Stimulated activated effector memory CD8-positive, alpha-beta T cell treated with anti-CD3 and anti-CD28 coated beads, Interleukin-12 subunit alpha, Interleukin-12 subunit beta, amount 100 ng/mL, for 72 hours (primary cell): ENCODE measurements around the gene CRIM1.

Source experiments
- ATAC-seq: fragments of 150-1000 bp; cut with Tn5 transposase; 2 replicates; pipeline ENCODE4 v1.10.0; 2021
- DNase-seq, 2 donors: peaks; one replicate each; pipeline ENCODE4 v3.0.0; 2021 to 2022; ENCODE audit warnings: low spot score in 2 of 2
- H3K27ac Mint-ChIP-seq: one replicate; pipeline ENCODE4 v1.8.0; 2022; ENCODE audit warnings: mild to moderate bottlenecking, mixed read lengths
- H3K36me3 Mint-ChIP-seq: one replicate; pipeline ENCODE4 v1.8.0; 2022; ENCODE audit warnings: mild to moderate bottlenecking, mixed read lengths
- H3K4me1 Mint-ChIP-seq: one replicate; pipeline ENCODE4 v1.8.0; 2022; ENCODE audit warnings: mixed read lengths
- H3K4me3 Mint-ChIP-seq: one replicate; pipeline ENCODE4 v1.8.0; 2022; ENCODE audit warnings: mild to moderate bottlenecking, mixed read lengths
- H3K9me3 Mint-ChIP-seq: one replicate; pipeline ENCODE4 v1.8.0; 2022; ENCODE audit warnings: mixed read lengths

Gene CRIM1

DNA sequence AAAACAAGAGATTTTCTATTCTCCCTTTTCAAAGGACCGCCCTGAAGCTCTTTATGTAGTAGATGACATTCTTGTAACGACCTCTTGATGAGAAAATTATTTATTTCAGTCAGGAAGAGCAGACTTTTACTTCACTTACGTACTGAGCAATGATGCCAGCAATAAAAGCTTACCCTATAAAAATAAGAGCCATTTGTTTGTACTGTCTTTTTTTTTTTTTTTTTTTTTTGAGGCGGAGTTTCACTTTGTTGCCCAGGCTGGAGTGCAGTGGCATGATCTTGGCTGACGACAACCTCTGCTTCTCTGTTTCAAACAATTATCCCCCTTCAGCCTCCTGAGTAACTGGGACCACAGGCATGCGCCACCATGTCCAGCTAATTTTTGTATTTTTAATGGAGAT is 39.2 kb downstream of the CRIM1 start:
- ATAC-seq (no peak), DNase-seq (no peak)
- H3K4me1 Mint-ChIP-seq = peaks cover 7% of the 10 kb centered on the region
- no peak overlapping the region for H3K27ac Mint-ChIP-seq
- no peaks in the 10 kb centered on the region for H3K36me3 Mint-ChIP-seq
- no peak overlapping the region for H3K4me3 Mint-ChIP-seq
- H3K9me3 Mint-ChIP-seq = no peaks in the 10 kb centered on the region

DNA sequence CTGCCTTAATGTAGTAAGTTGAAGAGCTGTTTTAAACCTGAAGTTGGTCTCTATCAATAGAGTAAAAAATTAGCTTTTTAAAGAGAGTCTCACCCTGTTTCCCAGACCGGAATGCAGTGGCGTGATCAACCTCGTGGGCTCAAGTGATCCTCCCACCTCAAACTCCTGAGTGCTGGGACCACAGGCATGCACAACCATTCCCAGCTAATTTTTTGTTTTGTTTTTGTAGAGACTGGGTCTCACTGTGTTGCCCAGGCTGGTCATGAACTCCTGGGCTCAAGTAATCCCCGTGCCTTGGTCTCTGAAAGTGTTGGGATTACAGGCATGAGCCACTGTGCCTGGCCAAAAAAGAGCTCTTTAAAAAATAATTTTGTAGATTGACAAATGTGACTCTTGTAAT is 40.3 kb downstream of the CRIM1 start:
- ATAC-seq (no peak), DNase-seq (no peak)
- H3K4me3 Mint-ChIP-seq = no peak overlapping the region
- H3K4me1 Mint-ChIP-seq = peaks cover 7% of the 10 kb centered on the region
- H3K9me3 Mint-ChIP-seq = no peaks in the 10 kb centered on the region
- H3K36me3 Mint-ChIP-seq = no peaks in the 10 kb centered on the region
- H3K27ac Mint-ChIP-seq = no peak overlapping the region

DNA sequence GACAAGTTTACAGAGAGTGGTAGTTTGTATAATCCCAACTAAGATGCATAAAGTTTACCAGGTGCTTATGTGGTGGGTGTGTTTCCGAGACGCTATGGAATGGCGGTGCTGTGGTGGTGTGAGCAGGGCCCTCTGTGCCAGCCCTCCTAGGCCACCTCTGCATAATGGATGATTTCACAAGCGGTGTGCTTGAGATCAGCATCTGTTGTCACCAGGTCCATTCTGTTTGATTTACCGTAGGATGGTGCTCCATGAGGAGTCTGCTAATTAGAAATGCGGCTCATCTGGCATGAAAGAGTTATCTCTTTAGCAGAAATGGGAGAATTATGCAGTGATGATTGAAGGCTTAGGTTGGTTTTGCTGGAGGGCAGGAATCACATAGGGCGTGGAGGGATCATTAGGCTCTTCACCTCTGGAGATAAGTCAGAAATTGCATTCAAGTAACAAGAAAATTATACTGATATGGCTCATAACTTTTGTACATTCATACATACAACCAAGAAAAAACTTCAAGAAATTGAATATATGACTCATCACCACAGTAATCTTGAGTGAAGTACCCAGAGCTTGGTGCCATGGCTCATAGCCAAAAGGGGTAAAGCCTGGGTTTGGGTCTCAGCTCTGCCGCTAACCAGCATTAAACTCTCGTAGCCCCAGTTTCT is 41.4 kb downstream of the CRIM1 start:
- peaks cover 7% of the 10 kb centered on the region for H3K4me1 Mint-ChIP-seq
- peak; percentile 47 for ATAC-seq

DNA sequence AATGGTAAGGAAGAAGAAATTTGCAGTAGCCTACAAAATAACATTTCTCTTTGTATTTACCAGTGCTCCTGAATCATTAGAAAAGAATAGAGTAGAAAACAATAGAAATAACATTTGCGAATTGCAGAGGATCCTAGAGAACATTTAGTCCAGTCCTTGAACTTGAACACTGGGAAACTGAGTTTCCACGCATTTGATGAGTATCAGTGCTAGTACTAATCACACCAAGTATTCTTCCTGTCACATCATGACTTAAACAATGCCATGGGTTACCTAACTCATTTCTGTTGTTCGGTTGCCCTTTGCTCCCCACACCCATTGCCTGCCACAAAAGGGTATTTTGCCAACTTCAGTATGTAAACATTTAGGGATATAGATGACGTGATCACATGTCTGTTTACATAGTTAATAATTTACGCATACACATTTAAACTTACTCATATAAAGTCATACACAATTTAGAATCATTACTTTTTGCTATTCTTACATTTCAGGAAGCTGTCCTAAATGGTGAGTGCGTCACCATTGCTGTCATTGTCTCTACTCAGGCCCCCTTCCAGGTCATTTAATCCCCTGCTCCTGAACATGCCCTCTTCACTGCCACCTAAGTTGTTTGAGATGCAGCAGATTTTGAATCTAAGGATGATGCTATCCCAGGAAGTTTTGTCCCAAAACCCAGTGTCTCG is 42.3 kb downstream of the CRIM1 start:
- DNase-seq (no peak), ATAC-seq (no peak)
- H3K27ac Mint-ChIP-seq = no peak overlapping the region
- peaks cover 7% of the 10 kb centered on the region for H3K4me1 Mint-ChIP-seq
- H3K9me3 Mint-ChIP-seq = no peaks in the 10 kb centered on the region
- no peaks in the 10 kb centered on the region for H3K36me3 Mint-ChIP-seq
- H3K4me3 Mint-ChIP-seq = no peak overlapping the region

More for the DNA sequence above, 41.4 kb downstream of the CRIM1 start:
- no peaks in the 10 kb centered on the region for H3K9me3 Mint-ChIP-seq
- no peaks in the 10 kb centered on the region for H3K36me3 Mint-ChIP-seq
- no peak overlapping the region for H3K4me3 Mint-ChIP-seq
- H3K27ac Mint-ChIP-seq = no peak overlapping the region
- no peak for DNase-seq

DNA sequence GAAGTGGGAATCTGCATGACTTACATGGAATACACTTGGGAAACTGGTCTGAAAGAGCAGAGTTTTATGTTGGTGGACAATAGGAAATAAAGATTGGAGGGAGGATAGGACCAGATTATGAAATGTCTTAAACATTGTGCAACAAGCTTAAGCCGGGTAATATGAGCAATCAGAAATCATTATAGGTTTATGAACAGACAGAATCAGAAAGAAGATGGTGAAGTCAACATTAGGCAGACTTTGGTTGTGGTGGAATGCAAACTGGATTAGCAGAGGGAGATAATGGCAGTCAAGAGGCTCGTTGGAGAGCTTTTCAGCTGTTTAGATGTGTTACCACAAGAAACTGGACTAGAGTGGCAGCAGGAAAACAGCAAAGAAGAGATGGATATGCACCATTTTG is 43.5 kb downstream of the CRIM1 start:
- ATAC-seq (no peak), DNase-seq (no peak)
- Mint-ChIP-seq H3K36me3 (no peaks in the 10 kb centered on the region), H3K27ac (no peak overlapping the region), H3K9me3 (no peaks in the 10 kb centered on the region), H3K4me1 (no peaks in the 10 kb centered on the region), H3K4me3 (no peak overlapping the region)

DNA sequence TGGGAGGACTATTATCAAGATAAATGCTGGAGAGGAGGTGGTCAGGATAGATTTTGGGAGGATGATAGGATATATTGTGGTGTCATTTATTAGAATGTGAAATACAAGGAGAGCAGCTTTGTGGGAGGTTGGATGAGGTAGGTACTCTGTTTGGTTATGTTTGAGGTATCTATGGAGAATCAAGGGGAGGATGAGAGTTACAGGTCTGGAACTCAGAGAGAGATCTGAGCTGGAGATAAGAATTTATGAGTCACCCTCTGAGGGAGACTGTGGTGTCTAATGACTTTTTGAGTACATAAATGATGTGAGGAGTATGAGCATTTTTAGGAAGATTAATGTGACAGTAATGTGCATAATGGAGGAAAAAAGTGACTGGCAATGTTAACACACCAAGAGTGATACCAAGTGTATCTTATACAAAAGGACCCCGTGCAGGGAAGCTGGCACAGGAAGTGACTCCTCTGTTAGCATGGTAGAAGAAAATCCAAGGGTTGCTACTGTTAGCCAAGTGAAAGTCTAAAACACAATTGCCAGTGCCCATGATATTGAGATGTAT is 48.2 kb downstream of the CRIM1 start:
- no peaks in the 10 kb centered on the region for H3K9me3 Mint-ChIP-seq
- no peak for DNase-seq
- no peaks in the 10 kb centered on the region for H3K4me1 Mint-ChIP-seq
- no peak overlapping the region for H3K27ac Mint-ChIP-seq
- no peak overlapping the region for H3K4me3 Mint-ChIP-seq
- ATAC-seq = peak; percentile 96
- H3K36me3 Mint-ChIP-seq = no peaks in the 10 kb centered on the region

DNA sequence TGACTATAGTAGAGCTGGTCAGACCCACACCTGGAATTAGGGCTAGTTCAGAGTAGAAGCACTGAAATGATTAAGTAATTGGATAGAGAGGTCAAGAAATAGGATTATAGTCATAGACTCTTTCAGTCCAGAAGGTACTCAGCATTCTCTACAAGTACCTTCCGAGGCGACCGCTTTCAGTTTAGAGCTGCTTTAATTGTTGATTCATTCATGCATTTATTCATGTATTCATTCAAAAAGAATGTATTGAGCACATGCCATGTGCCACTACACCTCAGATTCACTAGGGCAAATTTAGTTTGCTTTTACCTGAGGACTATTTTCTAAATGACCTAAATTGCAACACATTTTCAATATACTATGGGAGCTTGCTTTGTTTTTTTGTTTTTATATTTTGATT is 48.7 kb downstream of the CRIM1 start:
- Mint-ChIP-seq H3K36me3 (no peaks in the 10 kb centered on the region), H3K27ac (no peak overlapping the region), H3K4me1 (no peaks in the 10 kb centered on the region), H3K9me3 (no peaks in the 10 kb centered on the region), H3K4me3 (no peak overlapping the region)
- DNase-seq = no peak
- ATAC-seq = no peak

DNA sequence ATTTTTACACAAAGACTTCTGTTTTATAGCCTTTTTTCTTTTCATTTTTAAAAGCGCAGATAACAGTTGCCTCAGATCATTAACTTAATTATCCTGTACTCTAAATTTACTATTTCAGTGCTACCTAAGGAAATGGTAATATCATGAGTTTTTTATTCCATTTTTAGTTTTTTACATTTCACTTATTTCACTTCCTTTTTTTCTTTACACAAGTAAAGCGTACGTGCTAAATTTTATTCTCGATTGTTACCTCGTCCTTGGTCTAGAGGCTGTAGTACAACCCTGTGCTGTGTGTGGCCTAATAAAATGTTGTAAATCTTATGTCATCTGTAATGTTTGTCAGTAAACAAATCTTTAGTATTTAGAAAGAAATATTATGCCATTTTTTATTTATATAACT is 49.2 kb downstream of the CRIM1 start:
- DNase-seq = no peak
- ATAC-seq = no peak
- H3K4me1 Mint-ChIP-seq = no peaks in the 10 kb centered on the region
- no peaks in the 10 kb centered on the region for H3K36me3 Mint-ChIP-seq
- no peak overlapping the region for H3K27ac Mint-ChIP-seq
- H3K4me3 Mint-ChIP-seq = no peak overlapping the region
- H3K9me3 Mint-ChIP-seq = no peaks in the 10 kb centered on the region

DNA sequence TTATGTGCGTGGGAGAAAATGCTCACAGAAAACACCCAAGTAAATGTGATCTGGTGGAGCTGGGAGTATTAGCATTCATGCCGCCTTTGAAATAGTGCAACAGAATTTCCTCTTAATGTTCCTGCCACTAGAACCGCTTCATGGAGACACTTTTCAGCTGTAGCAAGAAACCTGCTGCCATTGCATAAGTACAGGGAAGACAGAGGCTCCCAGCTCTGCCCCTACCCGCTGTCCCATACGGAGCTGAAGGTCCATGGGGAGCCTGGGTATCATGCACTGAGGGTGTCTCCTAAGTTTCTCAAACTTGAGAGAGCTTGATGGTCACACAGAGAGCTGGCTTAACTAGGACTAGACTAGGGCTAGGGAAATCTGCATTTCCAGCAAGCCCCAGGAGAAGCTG is 49.6 kb downstream of the CRIM1 start:
- no peaks in the 10 kb centered on the region for H3K4me1 Mint-ChIP-seq
- H3K36me3 Mint-ChIP-seq = no peaks in the 10 kb centered on the region
- no peaks in the 10 kb centered on the region for H3K9me3 Mint-ChIP-seq
- no peak overlapping the region for H3K4me3 Mint-ChIP-seq
- no peak overlapping the region for H3K27ac Mint-ChIP-seq
- no peak for ATAC-seq
- DNase-seq = no peak

DNA sequence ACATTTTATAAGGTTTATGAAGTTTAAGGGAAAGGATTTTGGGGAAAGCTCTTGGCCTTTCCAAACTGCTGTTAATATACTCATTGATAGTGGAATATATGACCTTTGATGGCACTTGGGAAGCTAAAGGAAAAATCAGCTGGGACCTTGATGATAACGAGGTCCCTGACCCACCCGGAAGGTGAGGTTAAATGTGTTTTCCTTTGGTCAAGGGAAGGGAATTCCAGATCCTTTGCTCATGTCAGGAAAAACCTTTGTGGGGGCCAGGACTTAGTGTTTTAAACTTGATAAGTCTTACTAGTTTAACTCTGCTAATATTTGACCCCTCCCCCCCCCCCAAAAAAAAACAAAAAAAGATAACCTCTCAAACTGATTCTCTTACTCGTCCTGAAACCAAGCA is 50.7 kb downstream of the CRIM1 start:
- ATAC-seq = no peak
- no peaks in the 10 kb centered on the region for H3K9me3 Mint-ChIP-seq
- H3K27ac Mint-ChIP-seq = no peak overlapping the region
- no peak overlapping the region for H3K4me3 Mint-ChIP-seq
- H3K36me3 Mint-ChIP-seq = no peaks in the 10 kb centered on the region
- no peak for DNase-seq
- no peaks in the 10 kb centered on the region for H3K4me1 Mint-ChIP-seq

DNA sequence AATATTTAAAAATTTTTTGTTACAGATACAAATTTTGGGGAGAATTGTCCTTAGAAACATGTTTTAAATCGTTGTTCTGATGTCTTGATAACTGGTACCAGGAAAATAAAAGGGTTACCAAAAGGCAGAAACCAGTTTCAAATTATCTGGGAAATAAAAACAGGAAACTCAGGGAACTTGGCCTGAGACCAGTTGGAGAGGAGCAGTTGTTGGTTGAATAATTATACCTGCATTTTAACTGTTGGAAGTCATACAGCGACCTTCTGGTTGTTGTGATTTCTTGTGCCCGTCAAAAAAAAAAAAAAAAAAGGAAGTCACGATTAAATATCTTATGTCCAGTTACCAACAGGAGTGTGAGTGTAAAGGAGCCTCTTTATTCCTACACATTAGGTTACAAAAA is 51.8 kb downstream of the CRIM1 start:
- no peak overlapping the region for H3K27ac Mint-ChIP-seq
- no peaks in the 10 kb centered on the region for H3K9me3 Mint-ChIP-seq
- DNase-seq (no peak), ATAC-seq (no peak)
- H3K36me3 Mint-ChIP-seq = no peaks in the 10 kb centered on the region
- H3K4me1 Mint-ChIP-seq = no peaks in the 10 kb centered on the region
- H3K4me3 Mint-ChIP-seq = no peak overlapping the region

DNA sequence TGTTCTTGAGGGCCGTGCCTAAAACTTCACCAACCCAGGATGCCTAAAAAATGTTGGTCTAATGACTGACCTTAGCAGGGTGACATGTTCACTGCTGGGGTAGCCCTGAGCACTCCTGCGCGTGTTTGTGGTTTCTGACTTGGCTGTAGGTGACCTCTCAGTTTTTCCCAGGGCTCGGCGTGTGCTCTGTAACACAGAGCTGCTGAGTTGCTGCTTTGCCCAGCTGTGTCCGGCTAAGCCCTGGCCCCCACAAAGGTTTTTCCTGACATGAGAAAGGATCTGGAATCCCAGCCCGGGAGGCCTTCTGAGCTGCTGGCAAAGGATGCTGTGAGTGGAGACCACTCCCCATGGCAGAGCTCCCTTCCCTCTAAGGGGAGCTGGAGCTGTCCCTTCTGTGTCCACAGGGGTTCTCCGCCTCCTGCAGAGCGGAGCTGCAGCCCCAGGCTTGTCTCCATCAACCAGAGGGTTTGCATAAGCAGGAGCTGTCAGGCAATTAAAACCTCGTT is 52.7 kb downstream of the CRIM1 start:
- ATAC-seq = no peak
- no peak for DNase-seq
- no peaks in the 10 kb centered on the region for H3K9me3 Mint-ChIP-seq
- no peak overlapping the region for H3K4me3 Mint-ChIP-seq
- H3K4me1 Mint-ChIP-seq = no peaks in the 10 kb centered on the region
- no peaks in the 10 kb centered on the region for H3K36me3 Mint-ChIP-seq
- no peak overlapping the region for H3K27ac Mint-ChIP-seq

DNA sequence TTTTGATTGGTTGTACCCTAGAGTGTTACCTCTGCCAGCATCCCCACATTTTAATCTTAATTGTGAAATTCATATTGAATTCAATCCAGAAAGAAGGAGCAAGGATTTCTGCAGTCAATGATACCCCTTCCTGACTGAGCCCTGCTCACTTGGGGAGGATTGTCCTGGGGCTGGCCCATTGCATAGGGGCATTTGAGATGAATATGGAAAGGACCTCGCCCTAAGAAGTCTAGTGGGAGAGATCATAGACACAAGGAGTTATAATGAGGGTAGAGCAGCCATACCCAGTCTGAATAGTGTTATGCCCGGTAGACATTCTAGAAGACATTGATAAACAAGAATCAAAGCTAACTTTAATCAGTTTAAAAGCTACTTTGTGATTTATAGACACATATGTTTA is 53.8 kb downstream of the CRIM1 start:
- ATAC-seq = no peak
- H3K4me1 Mint-ChIP-seq = no peaks in the 10 kb centered on the region
- no peaks in the 10 kb centered on the region for H3K9me3 Mint-ChIP-seq
- no peak overlapping the region for H3K27ac Mint-ChIP-seq
- H3K36me3 Mint-ChIP-seq = no peaks in the 10 kb centered on the region
- DNase-seq = no peak
- H3K4me3 Mint-ChIP-seq = no peak overlapping the region

DNA sequence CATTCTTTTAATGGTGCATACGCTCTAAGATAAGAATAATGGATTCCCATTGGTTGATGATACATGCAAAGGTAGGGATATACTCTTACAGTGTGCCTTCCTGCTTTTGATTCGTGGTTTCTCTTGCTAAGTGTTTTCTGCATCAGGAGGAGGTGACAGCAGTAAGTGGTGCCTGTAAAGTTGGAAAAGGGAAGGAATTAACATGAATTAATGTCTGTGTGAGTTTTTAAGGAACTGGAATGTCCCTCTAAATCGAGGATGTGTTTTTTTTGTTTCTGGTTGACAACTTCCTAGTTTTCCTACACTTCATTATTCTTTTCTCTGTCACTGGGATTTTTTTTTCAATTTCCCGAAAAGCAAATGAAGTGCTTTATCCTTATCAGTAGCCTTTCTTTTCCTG is 54.4 kb downstream of the CRIM1 start:
- DNase-seq (no peak), ATAC-seq (no peak)
- no peaks in the 10 kb centered on the region for H3K36me3 Mint-ChIP-seq
- H3K4me3 Mint-ChIP-seq = no peak overlapping the region
- H3K9me3 Mint-ChIP-seq = no peaks in the 10 kb centered on the region
- H3K4me1 Mint-ChIP-seq = no peaks in the 10 kb centered on the region
- H3K27ac Mint-ChIP-seq = no peak overlapping the region

DNA sequence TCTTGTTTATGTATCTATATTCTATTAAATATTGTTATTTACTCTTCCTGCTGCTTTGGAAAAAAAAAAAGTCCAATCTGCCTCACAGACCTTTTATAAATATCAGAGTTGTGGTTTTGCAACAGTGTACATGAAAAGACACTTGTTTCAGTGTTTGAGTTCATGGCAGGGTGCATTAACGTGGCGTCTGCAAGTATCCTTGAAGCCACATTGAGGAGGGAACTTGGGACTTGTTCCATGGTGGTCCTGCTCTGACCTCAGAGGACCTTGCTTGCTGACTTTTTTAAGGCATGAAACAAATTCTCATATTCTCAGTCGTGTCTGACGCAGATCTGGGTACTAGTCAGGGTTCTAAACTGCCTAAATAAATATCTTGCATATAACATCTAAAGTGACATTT is 55.1 kb downstream of the CRIM1 start:
- H3K36me3 Mint-ChIP-seq = no peaks in the 10 kb centered on the region
- H3K4me1 Mint-ChIP-seq = no peaks in the 10 kb centered on the region
- no peaks in the 10 kb centered on the region for H3K9me3 Mint-ChIP-seq
- DNase-seq = no peak
- H3K27ac Mint-ChIP-seq = no peak overlapping the region
- no peak overlapping the region for H3K4me3 Mint-ChIP-seq
- no peak for ATAC-seq

DNA sequence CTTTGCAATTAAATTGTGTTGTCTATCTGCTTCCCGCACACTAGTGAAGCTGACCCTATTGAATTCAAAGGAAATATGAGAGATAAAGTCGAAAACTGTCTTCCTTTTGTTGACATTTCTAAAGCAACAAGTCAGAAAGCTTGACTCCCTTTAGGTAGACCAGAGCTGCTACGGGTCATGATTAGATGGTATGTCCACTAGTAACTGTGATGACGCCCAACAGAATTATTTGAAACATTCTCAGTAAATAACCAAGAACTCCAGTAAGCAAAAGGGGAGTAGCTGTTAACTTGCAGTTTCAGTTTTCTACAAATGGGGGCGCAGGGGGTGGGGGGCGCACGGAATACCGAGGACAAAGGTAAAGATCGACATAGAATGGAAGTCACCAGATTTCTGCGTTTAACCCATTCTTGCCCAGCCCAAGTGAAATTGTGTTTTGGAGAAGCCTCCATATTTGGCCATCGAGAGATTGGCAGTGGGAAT is 56.4 kb downstream of the CRIM1 start:
- DNase-seq (no peak), ATAC-seq (no peak)
- Mint-ChIP-seq H3K36me3 (no peaks in the 10 kb centered on the region), H3K9me3 (no peaks in the 10 kb centered on the region), H3K4me1 (peaks cover 2% of the 10 kb centered on the region), H3K4me3 (no peak overlapping the region), H3K27ac (no peak overlapping the region)
